ENCODE results near the gene CDK14. TPM values are rescaled to one million over a fixed set of nuclear protein-coding genes. Genes with fewer than 3 reads are reported as not detected.
"Not testable (repeated sequence)": the region's sequence is repeated elsewhere in the genome, so short reads cannot be mapped to it uniquely, and the experiment has no call there.

CDK14 gene
- total RNA-seq, 5 donors from 2014 or later (not counting 1 experiment from before 2014, with no cell fraction given): 0.86 to 6.6 (median 1.6) TPM

- H3K36me3 Mint-ChIP-seq; H3K4me3 ChIP-seq (ENCODE audit: control insufficient read depth in 1 of 2, extremely low read depth in 1 of 2, low read length in 1 of 2); H3K9me3 ChIP-seq; H3K27me3 Mint-ChIP-seq; H3K27ac ChIP-seq (ENCODE audit: low read length); DNase-seq; H3K4me1 ChIP-seq (ENCODE audit: control insufficient read depth in 1 of 2, extremely low read depth in 1 of 2, insufficient read depth in 2 of 2, low read length in 2 of 2); H3K4me1 Mint-ChIP-seq; H3K27me3 ChIP-seq (replicated peaks in 1 of 2; ENCODE audit: control insufficient read depth in 2 of 2, extremely low read depth in 1 of 2, insufficient read depth in 2 of 2, low read length in 1 of 2); H3K36me3 ChIP-seq (ENCODE audit: control insufficient read depth in 2 of 2, extremely low read depth in 1 of 2, insufficient read depth in 1 of 2, low read length in 1 of 2); H3K27ac Mint-ChIP-seq; CTCF ChIA-PET; ATAC-seq (replicated peaks in 1 of 4); POLR2A ChIA-PET; H3K4me3 Mint-ChIP-seq: not testable (repeated sequence)
- WGBS (ENCODE audit: insufficient coverage): 95% methylated on average over 7 of the region's 12 CpGs
- H3K9me3 Mint-ChIP-seq: peaks cover 22 to 36% (median 25%) of the 10 kb centered on the region in 3 donors
Observed at GRCh38 chr7:90794234-90794633, 198.1 kb downstream of the CDK14 start.

GRCh38 chr7:90797596-90797995 is 201.5 kb downstream of the CDK14 start:
- H3K9me3 ChIP-seq: no peaks in the 10 kb centered on the region
- no peak overlapping the region for H3K4me3 ChIP-seq (ENCODE audit: control insufficient read depth in 1 of 2, extremely low read depth in 1 of 2, low read length in 1 of 2)
- H3K4me1 Mint-ChIP-seq: no peaks in the 10 kb centered on the region
- H3K9me3 Mint-ChIP-seq: peaks cover 19 to 32% (median 21%) of the 10 kb centered on the region in 3 donors
- ChIA-PET POLR2A (no interaction called here), CTCF (no interaction called here)
- H3K36me3 ChIP-seq (ENCODE audit: control insufficient read depth in 2 of 2, extremely low read depth in 1 of 2, insufficient read depth in 1 of 2, low read length in 1 of 2): no peaks in the 10 kb centered on the region
- WGBS (ENCODE audit: insufficient coverage): no CpG with 5 or more reads among the region's 2 CpGs
- ATAC-seq (replicated peaks in 1 of 4) (no peak), DNase-seq (no peak)
- no peak overlapping the region for H3K4me3 Mint-ChIP-seq
- H3K27me3 ChIP-seq (replicated peaks in 1 of 2; ENCODE audit: control insufficient read depth in 2 of 2, extremely low read depth in 1 of 2, insufficient read depth in 2 of 2, low read length in 1 of 2): no peaks in the 10 kb centered on the region
- no peak overlapping the region for H3K27ac Mint-ChIP-seq
- no peak overlapping the region for H3K27ac ChIP-seq (ENCODE audit: low read length)
- H3K36me3 Mint-ChIP-seq: no peaks in the 10 kb centered on the region
- H3K4me1 ChIP-seq (ENCODE audit: control insufficient read depth in 1 of 2, extremely low read depth in 1 of 2, insufficient read depth in 2 of 2, low read length in 2 of 2): no peaks in the 10 kb centered on the region
- H3K27me3 Mint-ChIP-seq: no peaks in the 10 kb centered on the region

DNA sequence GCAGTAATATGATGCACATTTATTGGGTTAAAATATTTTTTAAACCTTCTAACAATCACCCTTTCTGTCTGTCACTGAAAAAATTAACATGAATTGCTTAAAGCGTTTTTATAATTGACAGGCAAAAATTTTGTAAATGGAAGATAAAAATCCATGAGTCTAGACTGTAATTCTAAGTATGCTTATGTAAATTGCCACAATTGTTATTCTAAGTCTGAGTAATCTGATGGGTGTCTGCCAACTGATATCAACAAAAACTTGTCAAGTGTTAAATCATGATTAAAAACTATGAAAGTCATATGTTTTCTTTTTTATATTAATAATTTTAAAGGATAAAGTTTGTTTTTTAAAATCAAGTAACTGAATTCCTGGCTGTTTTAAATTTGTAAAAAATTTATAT is 208.2 kb downstream of the CDK14 start:
- H3K27ac ChIP-seq (ENCODE audit: low read length): no peak overlapping the region
- H3K4me1 ChIP-seq (ENCODE audit: control insufficient read depth in 1 of 2, extremely low read depth in 1 of 2, insufficient read depth in 2 of 2, low read length in 2 of 2): no peaks in the 10 kb centered on the region
- H3K27me3 ChIP-seq (replicated peaks in 1 of 2; ENCODE audit: control insufficient read depth in 2 of 2, extremely low read depth in 1 of 2, insufficient read depth in 2 of 2, low read length in 1 of 2): no peaks in the 10 kb centered on the region
- H3K4me1 Mint-ChIP-seq: no peaks in the 10 kb centered on the region
- no peak overlapping the region for H3K4me3 Mint-ChIP-seq
- CTCF ChIA-PET: interaction anchor here in 1 of 2 donors (0.6 kb wide), 1 partner anchor 1501 kb away, joined by 4 read pairs; no protein-coding TSS in a partner anchor
- DNase-seq: no peak
- no peak for ATAC-seq (replicated peaks in 1 of 4)
- H3K9me3 Mint-ChIP-seq: peaks cover 0 to 15% (median 8%) of the 10 kb centered on the region in 3 donors
- no peak overlapping the region for H3K4me3 ChIP-seq (ENCODE audit: control insufficient read depth in 1 of 2, extremely low read depth in 1 of 2, low read length in 1 of 2)
- no peaks in the 10 kb centered on the region for H3K36me3 Mint-ChIP-seq
- H3K27me3 Mint-ChIP-seq: no peaks in the 10 kb centered on the region
- POLR2A ChIA-PET: no interaction called here
- H3K36me3 ChIP-seq (ENCODE audit: control insufficient read depth in 2 of 2, extremely low read depth in 1 of 2, insufficient read depth in 1 of 2, low read length in 1 of 2): no peaks in the 10 kb centered on the region
- H3K9me3 ChIP-seq: peaks cover 2% of the 10 kb centered on the region
- H3K27ac Mint-ChIP-seq: no peak overlapping the region
- no CpG with 5 or more reads among the region's 1 CpG for WGBS (ENCODE audit: insufficient coverage)

DNA sequence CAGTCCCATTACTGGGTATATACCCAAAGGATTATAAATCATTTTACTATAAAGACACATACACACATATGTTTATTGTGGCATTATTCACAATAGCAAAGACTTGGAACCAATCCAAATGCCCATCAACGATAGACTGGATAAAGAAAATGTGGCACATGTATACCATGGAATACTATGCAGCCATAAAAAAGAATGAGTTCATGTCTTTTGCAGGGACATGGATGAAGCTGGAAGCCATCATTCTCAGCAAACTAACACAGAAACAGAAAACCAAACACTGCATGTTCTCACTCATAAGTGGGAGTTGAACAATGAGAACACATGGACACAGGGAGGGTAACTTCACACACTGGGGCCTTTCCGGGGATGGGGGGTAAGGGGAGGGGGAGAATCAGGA is 219.4 kb downstream of the CDK14 start:
- CTCF ChIA-PET; H3K36me3 Mint-ChIP-seq; H3K27ac Mint-ChIP-seq; H3K9me3 ChIP-seq; H3K27ac ChIP-seq (ENCODE audit: low read length); H3K27me3 Mint-ChIP-seq; H3K4me3 Mint-ChIP-seq; DNase-seq; H3K27me3 ChIP-seq (replicated peaks in 1 of 2; ENCODE audit: control insufficient read depth in 2 of 2, extremely low read depth in 1 of 2, insufficient read depth in 2 of 2, low read length in 1 of 2); H3K4me1 ChIP-seq (ENCODE audit: control insufficient read depth in 1 of 2, extremely low read depth in 1 of 2, insufficient read depth in 2 of 2, low read length in 2 of 2); H3K4me3 ChIP-seq (ENCODE audit: control insufficient read depth in 1 of 2, extremely low read depth in 1 of 2, low read length in 1 of 2); ATAC-seq (replicated peaks in 1 of 4); H3K4me1 Mint-ChIP-seq; H3K36me3 ChIP-seq (ENCODE audit: control insufficient read depth in 2 of 2, extremely low read depth in 1 of 2, insufficient read depth in 1 of 2, low read length in 1 of 2); POLR2A ChIA-PET: not testable (repeated sequence)
- WGBS (ENCODE audit: insufficient coverage): no CpG with 5 or more reads among the region's 2 CpGs
- H3K9me3 Mint-ChIP-seq: peaks cover 6 to 17% (median 8%) of the 10 kb centered on the region in 3 donors

DNA sequence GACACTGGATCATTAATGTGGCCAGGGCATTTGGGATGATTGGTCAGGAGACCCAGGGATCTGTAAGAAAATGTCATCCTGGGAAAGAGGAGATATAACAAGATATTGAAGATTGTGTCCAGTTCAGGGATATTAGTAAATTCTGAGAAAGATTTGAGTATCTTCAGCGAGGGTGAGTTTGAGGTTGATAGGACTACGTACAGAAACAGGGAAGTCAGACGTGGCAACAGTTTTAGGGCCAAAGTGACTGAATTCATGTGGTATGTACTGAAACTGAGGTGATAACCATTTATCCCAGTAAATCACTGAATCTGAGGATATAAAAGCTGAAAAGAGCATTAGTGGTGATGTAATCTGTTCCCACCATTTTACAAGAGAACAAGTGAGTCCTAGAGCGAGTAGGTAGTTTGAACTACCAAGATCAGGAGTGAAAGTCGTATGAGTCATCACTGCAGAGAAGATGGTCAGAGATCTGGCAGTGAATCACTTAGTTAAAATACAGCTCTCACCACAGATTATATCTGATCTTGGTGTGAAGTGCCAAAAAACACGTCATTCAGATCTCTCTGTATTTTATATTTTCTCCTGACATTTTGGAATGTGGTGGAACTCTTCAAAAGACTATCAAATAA is 220.5 kb downstream of the CDK14 start:
- ChIA-PET CTCF (no interaction called here), POLR2A (no interaction called here)
- Mint-ChIP-seq H3K27me3 (no peaks in the 10 kb centered on the region), H3K36me3 (no peaks in the 10 kb centered on the region), H3K9me3 (peaks cover 6 to 17% (median 8%) of the 10 kb centered on the region in 3 donors), H3K27ac (no peak overlapping the region), H3K4me3 (no peak overlapping the region), H3K4me1 (no peaks in the 10 kb centered on the region)
- H3K9me3 ChIP-seq: no peaks in the 10 kb centered on the region
- no peak overlapping the region for H3K4me3 ChIP-seq (ENCODE audit: control insufficient read depth in 1 of 2, extremely low read depth in 1 of 2, low read length in 1 of 2)
- H3K4me1 ChIP-seq (ENCODE audit: control insufficient read depth in 1 of 2, extremely low read depth in 1 of 2, insufficient read depth in 2 of 2, low read length in 2 of 2): no peaks in the 10 kb centered on the region
- WGBS (ENCODE audit: insufficient coverage): 63% methylated on average over 1 of the region's 6 CpGs
- H3K27me3 ChIP-seq (replicated peaks in 1 of 2; ENCODE audit: control insufficient read depth in 2 of 2, extremely low read depth in 1 of 2, insufficient read depth in 2 of 2, low read length in 1 of 2): no peaks in the 10 kb centered on the region
- no peak overlapping the region for H3K27ac ChIP-seq (ENCODE audit: low read length)
- H3K36me3 ChIP-seq (ENCODE audit: control insufficient read depth in 2 of 2, extremely low read depth in 1 of 2, insufficient read depth in 1 of 2, low read length in 1 of 2): no peaks in the 10 kb centered on the region
- no peak for DNase-seq
- ATAC-seq (replicated peaks in 1 of 4): no peak

DNA sequence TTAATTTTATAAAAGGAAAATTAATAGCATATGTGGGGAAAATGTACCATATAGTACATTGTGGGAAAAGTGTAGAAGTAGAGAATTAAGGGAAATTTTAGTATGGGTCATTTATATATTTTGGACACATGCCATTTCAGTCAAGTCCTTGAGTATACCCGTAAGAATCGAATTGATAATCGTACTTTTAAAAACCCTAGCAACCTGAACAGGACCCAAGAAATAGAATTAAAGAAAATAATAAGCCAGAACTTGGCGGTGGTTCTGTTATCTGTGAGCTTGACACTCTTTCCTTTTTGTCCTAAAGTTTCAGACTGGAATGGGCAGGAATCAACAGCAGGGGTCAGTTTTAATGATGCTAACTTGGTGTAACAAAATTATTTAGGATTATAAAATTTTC is 221.0 kb downstream of the CDK14 start:
- Mint-ChIP-seq H3K27ac (no peak overlapping the region), H3K9me3 (peaks cover 6 to 17% (median 8%) of the 10 kb centered on the region in 3 donors), H3K4me3 (no peak overlapping the region), H3K36me3 (no peaks in the 10 kb centered on the region), H3K27me3 (no peaks in the 10 kb centered on the region), H3K4me1 (no peaks in the 10 kb centered on the region)
- no peak for DNase-seq
- CTCF ChIA-PET: no interaction called here
- no peak for ATAC-seq (replicated peaks in 1 of 4)
- no peak overlapping the region for H3K4me3 ChIP-seq (ENCODE audit: control insufficient read depth in 1 of 2, extremely low read depth in 1 of 2, low read length in 1 of 2)
- POLR2A ChIA-PET: no interaction called here
- 100% methylated on average over 1 of the region's 4 CpGs for WGBS (ENCODE audit: insufficient coverage)
- H3K4me1 ChIP-seq (ENCODE audit: control insufficient read depth in 1 of 2, extremely low read depth in 1 of 2, insufficient read depth in 2 of 2, low read length in 2 of 2): no peaks in the 10 kb centered on the region
- no peaks in the 10 kb centered on the region for H3K9me3 ChIP-seq
- no peak overlapping the region for H3K27ac ChIP-seq (ENCODE audit: low read length)
- no peaks in the 10 kb centered on the region for H3K27me3 ChIP-seq (replicated peaks in 1 of 2; ENCODE audit: control insufficient read depth in 2 of 2, extremely low read depth in 1 of 2, insufficient read depth in 2 of 2, low read length in 1 of 2)
- no peaks in the 10 kb centered on the region for H3K36me3 ChIP-seq (ENCODE audit: control insufficient read depth in 2 of 2, extremely low read depth in 1 of 2, insufficient read depth in 1 of 2, low read length in 1 of 2)

DNA sequence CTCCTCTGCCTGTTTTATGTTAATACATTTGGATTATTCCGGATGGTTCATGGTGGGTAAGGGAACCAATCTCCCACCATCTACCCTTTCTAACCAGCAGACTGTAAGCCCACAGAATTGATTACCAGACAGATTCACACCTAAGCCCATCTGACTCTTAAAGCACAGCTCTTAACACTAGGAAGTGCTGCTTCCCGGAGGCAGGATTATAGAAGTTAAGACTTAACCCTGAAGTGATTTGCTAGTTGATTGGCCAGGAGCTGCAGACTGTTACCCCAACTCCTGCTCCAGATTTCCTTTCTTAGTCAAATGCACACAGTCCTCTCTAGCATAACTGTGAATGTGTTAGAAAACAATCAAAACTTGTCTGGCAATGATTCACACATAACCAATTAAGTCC is 221.7 kb downstream of the CDK14 start:
- H3K36me3 ChIP-seq (ENCODE audit: control insufficient read depth in 2 of 2, extremely low read depth in 1 of 2, insufficient read depth in 1 of 2, low read length in 1 of 2): no peaks in the 10 kb centered on the region
- Mint-ChIP-seq H3K4me1 (no peaks in the 10 kb centered on the region), H3K9me3 (peaks cover 6 to 17% (median 8%) of the 10 kb centered on the region in 3 donors), H3K27ac (no peak overlapping the region), H3K36me3 (no peaks in the 10 kb centered on the region), H3K4me3 (no peak overlapping the region), H3K27me3 (no peaks in the 10 kb centered on the region)
- CTCF ChIA-PET: no interaction called here
- H3K27ac ChIP-seq (ENCODE audit: low read length): no peak overlapping the region
- no peak for DNase-seq
- H3K9me3 ChIP-seq: no peaks in the 10 kb centered on the region
- H3K4me1 ChIP-seq (ENCODE audit: control insufficient read depth in 1 of 2, extremely low read depth in 1 of 2, insufficient read depth in 2 of 2, low read length in 2 of 2): no peaks in the 10 kb centered on the region
- ATAC-seq (replicated peaks in 1 of 4): no peak
- no CpG with 5 or more reads among the region's 2 CpGs for WGBS (ENCODE audit: insufficient coverage)
- POLR2A ChIA-PET: interaction anchor here in 1 of 2 donors (0.5 kb wide), 1 partner anchor 26 kb away, joined by 3 read pairs; no protein-coding TSS in a partner anchor
- H3K4me3 ChIP-seq (ENCODE audit: control insufficient read depth in 1 of 2, extremely low read depth in 1 of 2, low read length in 1 of 2): no peak overlapping the region
- no peaks in the 10 kb centered on the region for H3K27me3 ChIP-seq (replicated peaks in 1 of 2; ENCODE audit: control insufficient read depth in 2 of 2, extremely low read depth in 1 of 2, insufficient read depth in 2 of 2, low read length in 1 of 2)
